BLaER1 (cell line): ENCODE results near the gene CWC15.
"Not testable (repeated sequence)": the region's sequence is repeated elsewhere in the genome, so short reads cannot be mapped to it uniquely, and the experiment has no call there.

Experiments used
- H3K27ac ChIP-seq: shearing (Covaris generic); formaldehyde crosslinking; 2 replicates; pipeline ENCODE4 v1.8.1; 2022
- H3K27me3 ChIP-seq: shearing (Covaris generic); formaldehyde crosslinking; 2 replicates; pipeline ENCODE4 v1.8.1; 2022
- H3K36me3 ChIP-seq: shearing (Covaris generic); formaldehyde crosslinking; 2 replicates; pipeline ENCODE4 v1.8.1; 2022
- H3K4me1 ChIP-seq: shearing (Covaris generic); formaldehyde crosslinking; 2 replicates; pipeline ENCODE4 v1.8.1; 2022
- H3K4me2 ChIP-seq: shearing (Covaris generic); formaldehyde crosslinking; 2 replicates; pipeline ENCODE4 v1.8.1; 2022
- H3K4me3 ChIP-seq: shearing (Covaris generic); formaldehyde crosslinking; 2 replicates; pipeline ENCODE4 v1.8.1; 2022
- H3K9ac ChIP-seq: shearing (Covaris generic); formaldehyde crosslinking; 2 replicates; pipeline ENCODE4 v1.8.1; 2022
- H3K9me3 ChIP-seq: shearing (Covaris generic); formaldehyde crosslinking; 2 replicates; pipeline ENCODE4 v1.8.1; 2022
- H4K20me1 ChIP-seq: shearing (Covaris generic); formaldehyde crosslinking; 2 replicates; pipeline ENCODE4 v1.8.1; 2022
- Cebpa-rat ChIP-seq: shearing (Covaris generic); IDR thresholded peaks from 2 replicates; pipeline ENCODE4 v1.8.1; 2022

Gene CWC15

GRCh38 chr11:94973099-94973968, at the start of gene CWC15, which contains the start of gene KDM4D:
Gene CWC15, minus strand, starts transcription at chr11:94973556. Its CDS starts 1,371 bp downstream, at chr11:94972185.
Gene KDM4D, plus strand, starts transcription at chr11:94973709. Its CDS starts 23,664 bp downstream, at chr11:94997373.
- peaks cover 31% of the 10 kb centered on the region for H3K36me3 ChIP-seq
- peak within 1 kb of the TSS; percentile 92 for H3K27ac ChIP-seq
- no peak for TF ChIP-seq Cebpa-rat

GRCh38 chr11:95021468-95021867, 48.1 kb upstream of the CWC15 start:
- not testable (repeated sequence) for H3K9me3 ChIP-seq, H3K4me1 ChIP-seq, H3K27ac ChIP-seq, H3K27me3 ChIP-seq, H3K4me3 ChIP-seq, H3K4me2 ChIP-seq, H3K36me3 ChIP-seq, H3K9ac ChIP-seq, H4K20me1 ChIP-seq

More at GRCh38 chr11:94973099-94973968, at the start of gene CWC15, which contains the start of gene KDM4D:
- peak within 1 kb of the TSS; percentile 95 for H3K9ac ChIP-seq
- H3K4me2 ChIP-seq = peak within 1 kb of the TSS; percentile 82
- no peaks in the 10 kb centered on the region for H3K27me3 ChIP-seq
- H3K4me3 ChIP-seq = peak within 1 kb of the TSS; percentile 96
- no peaks in the 10 kb centered on the region for H3K9me3 ChIP-seq
- peaks cover 28% of the 10 kb centered on the region; the same call in 1 of the 2 replicates for H4K20me1 ChIP-seq
- H3K4me1 ChIP-seq = peaks cover 17% of the 10 kb centered on the region

GRCh38 chr11:95016139-95016538, 42.8 kb upstream of the CWC15 start:
- Histone ChIP-seq H3K4me2 (no peak overlapping the region), H3K36me3 (no peaks in the 10 kb centered on the region), H3K27ac (no peak overlapping the region), H3K27me3 (no peaks in the 10 kb centered on the region), H4K20me1 (no peaks in the 10 kb centered on the region), H3K9ac (no peak overlapping the region), H3K4me3 (no peak overlapping the region), H3K9me3 (no peaks in the 10 kb centered on the region), H3K4me1 (no peaks in the 10 kb centered on the region)
- no peak for TF ChIP-seq Cebpa-rat

GRCh38 chr11:95014184-95014821, 40.9 kb upstream of the CWC15 start:
- H4K20me1 ChIP-seq = no peaks in the 10 kb centered on the region
- no peaks in the 10 kb centered on the region for H3K36me3 ChIP-seq
- no peaks in the 10 kb centered on the region for H3K9me3 ChIP-seq
- H3K4me3 ChIP-seq = no peak overlapping the region
- no peak overlapping the region for H3K4me2 ChIP-seq
- H3K27ac ChIP-seq = no peak overlapping the region
- H3K27me3 ChIP-seq = no peaks in the 10 kb centered on the region
- H3K9ac ChIP-seq = no peak overlapping the region
- no peak for TF ChIP-seq Cebpa-rat
- no peaks in the 10 kb centered on the region for H3K4me1 ChIP-seq

GRCh38 chr11:95011376-95011775, 38.0 kb upstream of the CWC15 start:
- Histone ChIP-seq H4K20me1 (no peaks in the 10 kb centered on the region), H3K9me3 (peaks cover 4% of the 10 kb centered on the region; the same call in 1 of the 2 replicates), H3K4me1 (no peaks in the 10 kb centered on the region), H3K36me3 (no peaks in the 10 kb centered on the region), H3K9ac (no peak overlapping the region), H3K4me2 (no peak overlapping the region), H3K27ac (no peak overlapping the region), H3K4me3 (no peak overlapping the region), H3K27me3 (no peaks in the 10 kb centered on the region)
- TF ChIP-seq Cebpa-rat = no peak

- no peak overlapping the region for H3K9ac ChIP-seq
- H3K4me3 ChIP-seq = no peak overlapping the region
- H3K27me3 ChIP-seq = no peaks in the 10 kb centered on the region
- H3K27ac ChIP-seq = no peak overlapping the region
- H3K36me3 ChIP-seq = no peaks in the 10 kb centered on the region
- no peak overlapping the region for H3K4me2 ChIP-seq
- no peak for TF ChIP-seq Cebpa-rat
- peaks cover 4% of the 10 kb centered on the region; the same call in 1 of the 2 replicates for H3K9me3 ChIP-seq
- H4K20me1 ChIP-seq = no peaks in the 10 kb centered on the region
- no peaks in the 10 kb centered on the region for H3K4me1 ChIP-seq
Measured at GRCh38 chr11:95005642-95006041, 32.3 kb upstream of the CWC15 start.

GRCh38 chr11:95003716-95004115, 30.4 kb upstream of the CWC15 start:
- no peak overlapping the region for H3K27ac ChIP-seq
- no peaks in the 10 kb centered on the region for H3K27me3 ChIP-seq
- TF ChIP-seq Cebpa-rat = no peak
- H3K9me3 ChIP-seq = peaks cover 4% of the 10 kb centered on the region; the same call in 1 of the 2 replicates
- no peaks in the 10 kb centered on the region for H4K20me1 ChIP-seq
- H3K4me3 ChIP-seq = no peak overlapping the region
- H3K4me1 ChIP-seq = no peaks in the 10 kb centered on the region
- H3K4me2 ChIP-seq = no peak overlapping the region
- H3K36me3 ChIP-seq = peaks cover 2% of the 10 kb centered on the region; the same call in 1 of the 2 replicates
- H3K9ac ChIP-seq = no peak overlapping the region

- H3K4me1 ChIP-seq = no peaks in the 10 kb centered on the region
- no peak overlapping the region for H3K4me3 ChIP-seq
- H3K27me3 ChIP-seq = no peaks in the 10 kb centered on the region
- H3K27ac ChIP-seq = no peak overlapping the region
- peaks cover 16% of the 10 kb centered on the region for H3K36me3 ChIP-seq
- TF ChIP-seq Cebpa-rat = no peak
- no peak overlapping the region for H3K4me2 ChIP-seq
- no peaks in the 10 kb centered on the region for H4K20me1 ChIP-seq
- H3K9ac ChIP-seq = no peak overlapping the region
- no peaks in the 10 kb centered on the region for H3K9me3 ChIP-seq
Measured at GRCh38 chr11:94998285-94998684, 24.9 kb upstream of the CWC15 start.

- Histone ChIP-seq H4K20me1 (no peaks in the 10 kb centered on the region), H3K27me3 (no peaks in the 10 kb centered on the region), H3K27ac (no peak overlapping the region), H3K4me1 (no peaks in the 10 kb centered on the region), H3K4me2 (no peak overlapping the region), H3K36me3 (peaks cover 16% of the 10 kb centered on the region), H3K9ac (no peak overlapping the region), H3K9me3 (no peaks in the 10 kb centered on the region), H3K4me3 (no peak overlapping the region)
- no peak for TF ChIP-seq Cebpa-rat
Measured at GRCh38 chr11:94997437-94997836, 24.1 kb upstream of the CWC15 start.

- TF ChIP-seq Cebpa-rat = no peak
- Histone ChIP-seq H3K27ac (no peak overlapping the region), H3K4me3 (no peak overlapping the region)
Measured at GRCh38 chr11:94993400-94993943, 20.1 kb upstream of the CWC15 start.

More at GRCh38 chr11:94993400-94993943, 20.1 kb upstream of the CWC15 start:
- Histone ChIP-seq H3K9me3 (no peaks in the 10 kb centered on the region), H3K4me1 (no peaks in the 10 kb centered on the region), H3K4me2 (no peak overlapping the region), H4K20me1 (no peaks in the 10 kb centered on the region), H3K27me3 (no peaks in the 10 kb centered on the region), H3K36me3 (peaks cover 12% of the 10 kb centered on the region), H3K9ac (no peak overlapping the region)
